Measurements from ENCODE around the gene DAPK2.

Gene DAPK2

GRCh38 chr15:64023220-64023619 lies 23.1 kb downstream of the DAPK2 start:
- DNase-seq: no peak

- DNase-seq: no peak
Observed at GRCh38 chr15:64022571-64022970, 23.7 kb downstream of the DAPK2 start.

GRCh38 chr15:64019764-64020163 lies 26.5 kb downstream of the DAPK2 start:
- DNase-seq: no peak

- DNase-seq: peak; percentile 59
Observed at GRCh38 chr15:64017591-64018163, 28.6 kb downstream of the DAPK2 start.

GRCh38 chr15:64017082-64017588 lies 29.1 kb downstream of the DAPK2 start:
- DNase-seq: peak; percentile 56

GRCh38 chr15:64016257-64016656 lies 30.0 kb downstream of the DAPK2 start:
- no peak for DNase-seq

GRCh38 chr15:64014995-64015394 lies 31.3 kb downstream of the DAPK2 start:
- DNase-seq: no peak

- no peak for DNase-seq
Observed at GRCh38 chr15:64013179-64014062, 32.9 kb downstream of the DAPK2 start.

GRCh38 chr15:64011736-64012135 lies 34.5 kb downstream of the DAPK2 start:
- no peak for DNase-seq

GRCh38 chr15:64010719-64011118 lies 35.6 kb downstream of the DAPK2 start:
- peak; percentile 62 for DNase-seq

- no peak for DNase-seq
Observed at GRCh38 chr15:64009798-64010261, 36.5 kb downstream of the DAPK2 start.

- no peak for DNase-seq
Observed at GRCh38 chr15:64009241-64009640, 37.0 kb downstream of the DAPK2 start.

- no peak for DNase-seq
Observed at GRCh38 chr15:64008177-64008576, 38.1 kb downstream of the DAPK2 start.

GRCh38 chr15:64006642-64007041 lies 39.6 kb downstream of the DAPK2 start:
- no peak for DNase-seq

- DNase-seq: no peak
Observed at GRCh38 chr15:64004587-64004986, 41.7 kb downstream of the DAPK2 start.

- DNase-seq: no peak
Observed at GRCh38 chr15:64004056-64004455, 42.2 kb downstream of the DAPK2 start.

- DNase-seq: no peak
Observed at GRCh38 chr15:64003182-64003581, 43.1 kb downstream of the DAPK2 start.

- DNase-seq: no peak
Observed at GRCh38 chr15:64001148-64001547, 45.1 kb downstream of the DAPK2 start.

GRCh38 chr15:64000183-64000951 lies 45.9 kb downstream of the DAPK2 start:
- no peak for DNase-seq

- no peak for DNase-seq
Observed at GRCh38 chr15:63999177-63999576, 47.1 kb downstream of the DAPK2 start.

GRCh38 chr15:63998489-63998888 lies 47.8 kb downstream of the DAPK2 start:
- no peak for DNase-seq

GRCh38 chr15:63997715-63998442 lies 48.4 kb downstream of the DAPK2 start:
- peak; percentile 20 for DNase-seq
